Uterus (tissue), 4 donors: ENCODE results near the gene C20orf141. TPM values are rescaled to one million over a fixed set of nuclear protein-coding genes. Genes with fewer than 3 reads are reported as not detected.

Experiments
- DNase-seq, 2 donors: peaks; one replicate each; pipeline ENCODE4 v3.0.0-alpha.2; 2019 to 2020
- H3K27ac ChIP-seq, 2 donors: fragments of 200-600 bp; sonication (generic); 1 replicate in 1 of 2; 2 replicates in 1 of 2; pipeline ENCODE4 v1.5.1; 2016 to 2018
- H3K27me3 ChIP-seq, 2 donors: fragments of 200-600 bp; sonication (generic); one replicate each; pipeline ENCODE4 v1.5.1; 2018 to 2019; ENCODE audit warnings: control low read depth in 1 of 2
- H3K36me3 ChIP-seq, 2 donors: fragments of 200-600 bp; sonication (generic); one replicate each; pipeline ENCODE4 v1.5.1; 2019; ENCODE audit warnings: control low read depth in 1 of 2
- H3K4me1 ChIP-seq, 2 donors: fragments of 200-600 bp; sonication (generic); one replicate each; pipeline ENCODE4 v1.5.1; 2018 to 2019; ENCODE audit warnings: control low read depth in 1 of 2
- H3K4me3 ChIP-seq, 2 donors: fragments of 200-600 bp; sonication (generic); 1 replicate in 1 of 2; 2 replicates in 1 of 2; pipeline ENCODE4 v1.5.1; 2018 to 2019; ENCODE audit warnings: mild to moderate bottlenecking in 1 of 2
- H3K9me3 ChIP-seq, 2 donors: fragments of 200-600 bp; sonication (generic); one replicate each; pipeline ENCODE4 v1.5.1; 2019; ENCODE audit warnings: control low read depth in 1 of 2
- CTCF ChIP-seq, 4 experiments: fragments of 200-600 bp in 2 of 4; fragments of 450-650 bp in 2 of 4; sonication (generic) in 2 of 4; IDR thresholded peaks; one replicate each; pipeline ENCODE4 v1.5.1; 2016 to 2019; ENCODE audit warnings: antibody characterized with exemption in 4 of 4, mild to moderate bottlenecking in 2 of 4, moderate library complexity in 1 of 4
- POLR2A ChIP-seq, 2 donors: fragments of 450-650 bp; IDR thresholded peaks; one replicate each; pipeline ENCODE4 v1.6.1; 2016; ENCODE audit warnings: antibody characterized with exemption in 2 of 2, mild to moderate bottlenecking in 1 of 2, moderate library complexity in 1 of 2
- intact Hi-C: fragments of 100-400 bp; cut with DNase I; formaldehyde crosslinking; loops from one replicate; pipeline ENCODE4 v1.15.1; 2023; ENCODE audit warnings: low total_unique reads
- total RNA-seq, 4 donors: library from RNA; depleted of rRNA in 3 of 4; stranded (reverse); fragments of >200 nt in 3 of 4; gene quantifications; one replicate each; pipeline versions ENCODE4 v1.1.0 to v1.2.4, GENCODE V29; 2014 to 2023
- donor health status: DM: yes; HTN: yes; CAD: no.

C20orf141 gene
- total RNA-seq, 4 donors from 2014 or later, result not detected

- no peak overlapping the region for H3K27ac ChIP-seq
- intact Hi-C loops, result no loop called here
Observed at GRCh38 chr20:2845607-2846006, 30.8 kb downstream of the C20orf141 start.

DNA sequence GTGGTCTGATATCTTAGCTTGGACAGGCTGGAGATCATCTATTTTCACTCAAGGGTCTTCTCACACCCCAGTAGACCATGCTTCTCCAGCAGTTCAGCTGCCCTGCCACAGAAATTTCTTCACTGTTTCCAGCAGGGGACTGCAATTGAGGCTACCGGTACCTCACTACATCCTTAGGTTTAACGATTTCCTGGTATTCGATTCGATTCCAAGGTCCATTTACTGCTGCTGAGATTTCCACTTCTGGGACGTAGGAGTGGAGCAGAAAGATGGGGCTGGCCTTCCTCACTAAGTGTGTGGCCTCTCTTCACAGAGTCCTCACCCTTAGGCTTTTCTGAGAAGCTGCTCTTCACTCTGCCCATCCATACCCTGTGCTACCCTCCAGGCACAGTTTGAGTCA, 31.9 kb downstream of the C20orf141 start:
- Histone ChIP-seq H3K27me3 (no peaks in the 10 kb centered on the region), H3K4me3 (no peak overlapping the region), H3K27ac (no peak overlapping the region), H3K36me3 (no peaks in the 10 kb centered on the region), H3K4me1 (peaks cover 0 to under 1% of the 10 kb centered on the region in 2 donors), H3K9me3 (no peaks in the 10 kb centered on the region)
- intact Hi-C loops, result no loop called here
- TF ChIP-seq POLR2A (IDR thresholded peaks at IDR 0.05), result no peak
- TF ChIP-seq CTCF (IDR thresholded peaks at IDR 0.05), result no peak
- no peak for DNase-seq

More at GRCh38 chr20:2845607-2846006, 30.8 kb downstream of the C20orf141 start:
- Histone ChIP-seq H3K4me1 (peaks cover 0 to 6% of the 10 kb centered on the region in 2 donors), H3K9me3 (no peaks in the 10 kb centered on the region), H3K4me3 (no peak overlapping the region), H3K36me3 (no peaks in the 10 kb centered on the region), H3K27me3 (no peaks in the 10 kb centered on the region)
- DNase-seq, result no peak
- TF ChIP-seq CTCF (IDR thresholded peaks at IDR 0.05) (no peak), POLR2A (IDR thresholded peaks at IDR 0.05) (no peak)

- H3K27ac ChIP-seq, result no peak overlapping the region
- H3K9me3 ChIP-seq, result no peaks in the 10 kb centered on the region
- H3K4me1 ChIP-seq, result no peaks in the 10 kb centered on the region
- no peak for DNase-seq
- H3K4me3 ChIP-seq, result no peak overlapping the region
- intact Hi-C loops, result no loop called here
- no peak for TF ChIP-seq CTCF (IDR thresholded peaks at IDR 0.05)
- H3K36me3 ChIP-seq, result no peaks in the 10 kb centered on the region
- H3K27me3 ChIP-seq, result no peaks in the 10 kb centered on the region
Observed at GRCh38 chr20:2847802-2848201, 33.0 kb downstream of the C20orf141 start.

DNA sequence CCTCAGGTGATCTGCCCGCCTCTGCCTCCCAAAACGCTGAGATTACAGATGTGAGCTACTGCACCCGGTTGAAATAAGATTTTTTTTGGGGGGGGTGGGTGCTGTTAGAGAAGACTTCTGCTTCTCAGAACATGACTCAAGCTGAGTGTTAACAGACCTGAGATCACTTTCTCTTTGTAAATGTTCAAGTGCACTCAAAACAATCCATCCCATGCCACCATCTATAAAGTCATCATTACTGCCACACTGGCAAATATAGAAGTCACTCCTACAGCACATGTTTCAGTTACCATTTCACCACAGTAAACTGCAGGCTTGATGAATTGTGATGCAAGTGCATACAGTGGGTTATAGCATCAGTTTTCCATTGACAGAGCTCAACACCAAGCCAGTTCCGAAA, 34.7 kb downstream of the C20orf141 start:
- no peaks in the 10 kb centered on the region for H3K36me3 ChIP-seq
- H3K27me3 ChIP-seq, result no peaks in the 10 kb centered on the region
- intact Hi-C loops, result no loop called here
- no peak for DNase-seq
- H3K9me3 ChIP-seq, result no peaks in the 10 kb centered on the region
- TF ChIP-seq POLR2A (IDR thresholded peaks at IDR 0.05) (no peak), CTCF (IDR thresholded peaks at IDR 0.05) (no peak)
- no peak overlapping the region for H3K27ac ChIP-seq
- no peak overlapping the region for H3K4me3 ChIP-seq
- no peaks in the 10 kb centered on the region for H3K4me1 ChIP-seq

DNA sequence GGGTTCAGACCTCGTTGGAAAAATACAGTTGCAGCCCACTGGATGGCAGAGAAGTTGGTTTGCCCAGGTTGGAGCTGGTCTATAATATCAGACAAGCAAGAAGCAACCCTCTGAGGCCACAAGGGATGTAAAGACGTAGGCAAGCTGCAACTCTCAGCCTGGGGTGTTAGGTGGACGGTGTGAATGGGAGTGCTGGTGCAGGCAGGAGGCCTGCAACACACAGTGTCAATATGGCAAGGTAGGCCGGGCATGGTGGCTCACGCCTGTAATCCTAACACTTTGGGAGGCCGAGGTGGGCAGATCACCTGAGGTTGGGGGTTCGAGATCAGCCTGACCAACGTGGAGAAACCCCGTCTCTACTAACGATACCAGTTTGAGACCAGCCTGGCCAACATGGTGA, 36.3 kb downstream of the C20orf141 start:
- intact Hi-C loops, result no loop called here
- no peaks in the 10 kb centered on the region for H3K9me3 ChIP-seq
- no peaks in the 10 kb centered on the region for H3K4me1 ChIP-seq
- no peak for DNase-seq
- no peaks in the 10 kb centered on the region for H3K27me3 ChIP-seq
- no peak overlapping the region for H3K27ac ChIP-seq
- no peak overlapping the region for H3K4me3 ChIP-seq
- TF ChIP-seq POLR2A (IDR thresholded peaks at IDR 0.05) (no peak), CTCF (IDR thresholded peaks at IDR 0.05) (no peak)
- no peaks in the 10 kb centered on the region for H3K36me3 ChIP-seq
